Cerebellar nuclear complex (tissue), 1 donor: Measurements from ENCODE around the gene SRBD1.

Experiments used
- DNase-seq, 2 experiments: peaks; one replicate each; lab custom pipeline; 2025; lab: John Stamatoyannopoulos, UW

SRBD1 gene

GRCh38 chr2:45611020-45611859, at the start of gene SRBD1:
Gene SRBD1, minus strand, starts transcription at chr2:45611267. Its CDS starts 5,826 bp downstream, at chr2:45605441.
- DNase-seq, result peak; percentile 29 to 80

- DNase-seq, result no peak
Measured at GRCh38 chr2:45654250-45654649, 43.2 kb upstream of the SRBD1 start.

GRCh38 chr2:45653122-45653913, 42.3 kb upstream of the SRBD1 start:
- no peak for DNase-seq

GRCh38 chr2:45652090-45653031, 41.3 kb upstream of the SRBD1 start:
- DNase-seq, result no peak

- DNase-seq, result no peak
Measured at GRCh38 chr2:45651415-45652089, 40.5 kb upstream of the SRBD1 start, which contains the start of gene PRKCE. Gene PRKCE, plus strand, starts transcription at chr2:45651675.

- peak in 1 of 2 experiments; percentile 44 for DNase-seq
Measured at GRCh38 chr2:45650851-45651414, 39.9 kb upstream of the SRBD1 start.

- DNase-seq, result no peak
Measured at GRCh38 chr2:45649858-45650811, 39.1 kb upstream of the SRBD1 start.

- DNase-seq, result no peak
Measured at GRCh38 chr2:45649462-45649857, 38.4 kb upstream of the SRBD1 start.

GRCh38 chr2:45648636-45649035, 37.6 kb upstream of the SRBD1 start:
- no peak for DNase-seq

- no peak for DNase-seq
Measured at GRCh38 chr2:45647986-45648520, 37.0 kb upstream of the SRBD1 start.

GRCh38 chr2:45647356-45647755, 36.3 kb upstream of the SRBD1 start:
- DNase-seq, result no peak

- DNase-seq, result no peak
Measured at GRCh38 chr2:45646289-45646688, 35.2 kb upstream of the SRBD1 start.

- no peak for DNase-seq
Measured at GRCh38 chr2:45643543-45644542, 32.8 kb upstream of the SRBD1 start.

- no peak for DNase-seq
Measured at GRCh38 chr2:45643095-45643494, 32.0 kb upstream of the SRBD1 start.

- no peak for DNase-seq
Measured at GRCh38 chr2:45640576-45640975, 29.5 kb upstream of the SRBD1 start.

GRCh38 chr2:45637440-45637839, 26.4 kb upstream of the SRBD1 start:
- DNase-seq, result no peak

- DNase-seq, result no peak
Measured at GRCh38 chr2:45636008-45636407, 24.9 kb upstream of the SRBD1 start.

- DNase-seq, result no peak
Measured at GRCh38 chr2:45634223-45634622, 23.2 kb upstream of the SRBD1 start.
